ENCODE data around the gene NFIC. TPM values are rescaled to one million over a fixed set of nuclear protein-coding genes. Genes with fewer than 3 reads are reported as not detected.

Gene NFIC
- polyA plus RNA-seq, 2 of the 4 experiments (the other 2 are of a cell fraction) = 2.6 to 34.9 TPM

GRCh38 chr19:3466635-3467034, 100.3 kb downstream of the NFIC start:
- 92% methylated on average over 6 of the region's 9 CpGs for WGBS (ENCODE audit: missing lambda C conversion rate)
- no peak overlapping the region for H3K4me2 ChIP-seq

GRCh38 chr19:3467437-3468198, 101.2 kb downstream of the NFIC start:
- no peak overlapping the region for H3K27ac ChIP-seq
- ATAC-seq (no peak), DNase-seq (ENCODE audit: low read depth in 1 of 2, low spot score in 1 of 2) (no peak), FAIRE-seq (no peak)
- no peak overlapping the region for H3K4me3 ChIP-seq
- WGBS (ENCODE audit: missing lambda C conversion rate) = 86% methylated on average over 7 of the region's 10 CpGs
- TF ChIP-seq BHLHE40 (IDR thresholded peaks at IDR 0.05; ENCODE audit: low read depth, low read length) = no peak
- no peak for TF ChIP-seq NPAS2 (CRISPR knock-in tag; IDR thresholded peaks at IDR 0.05; ENCODE audit: borderline replicate concordance)
- no peak for TF ChIP-seq TFCP2L1 (CRISPR knock-in tag; IDR thresholded peaks at IDR 0.05)
- no peak for TF ChIP-seq EHMT2 (IDR thresholded peaks at IDR 0.05; ENCODE audit: low read depth)
- no peak for TF ChIP-seq USF2 (IDR thresholded peaks at IDR 0.05)
- TF ChIP-seq GATA3 (IDR thresholded peaks at IDR 0.05; ENCODE audit: borderline replicate concordance) = no peak
- TF ChIP-seq JUNB (IDR thresholded peaks at IDR 0.05) = no peak
- no peak for TF ChIP-seq SMC3 (IDR thresholded peaks at IDR 0.05)
- no peak for TF ChIP-seq CEBPB (IDR thresholded peaks at IDR 0.05)
- TF ChIP-seq ZNF302 (CRISPR knock-in tag; IDR thresholded peaks at IDR 0.05) = no peak
- no peak for TF ChIP-seq JUN (IDR thresholded peaks at IDR 0.05)
- no peak for TF ChIP-seq MAZ (IDR thresholded peaks at IDR 0.05; ENCODE audit: borderline replicate concordance, low read depth, low read length)
- TF ChIP-seq MYC (IDR thresholded peaks at IDR 0.05; ENCODE audit: borderline replicate concordance, low read length) = no peak
- TF ChIP-seq EHF (CRISPR knock-in tag; IDR thresholded peaks at IDR 0.05) = no peak
- TF ChIP-seq CTCF (IDR thresholded peaks at IDR 0.05) = no peak
- no peak for TF ChIP-seq NR3C1 (IDR thresholded peaks at IDR 0.05)
- ChIA-PET CTCF (interaction anchor here (0.6 to 2.2 kb wide), 2 partner anchors 20 to 29 kb away, joined by 3 to 9 read pairs; no protein-coding TSS in a partner anchor), POLR2A (no interaction called here)
- H3K9me3 ChIP-seq = peaks cover 10% of the 10 kb centered on the region; the same call in 1 of the 3 replicates
- H3K4me2 ChIP-seq = no peak overlapping the region
- peaks cover 22% of the 10 kb centered on the region for H3K4me1 ChIP-seq

More at GRCh38 chr19:3466635-3467034, 100.3 kb downstream of the NFIC start:
- FAIRE-seq = no peak
- ATAC-seq = no peak
- ChIA-PET CTCF (interaction anchor here (0.6 to 0.9 kb wide), 2 partner anchors 46 to 504 kb away, joined by 3 read pairs; no protein-coding TSS in a partner anchor), POLR2A (interaction anchor here (0.6 kb wide), 2 partner anchors 130 to 145 kb away, joined by 3 to 4 read pairs; no protein-coding TSS in a partner anchor)
- TF ChIP-seq CTCF (IDR thresholded peaks at IDR 0.05) (no peak), ESRRA (IDR thresholded peaks at IDR 0.05; ENCODE audit: borderline replicate concordance, low read length) (no peak), BHLHE40 (IDR thresholded peaks at IDR 0.05; ENCODE audit: low read depth, low read length) (no peak), ATOH8 (CRISPR knock-in tag; IDR thresholded peaks at IDR 0.05; ENCODE audit: low read depth) (no peak), GATA3 (IDR thresholded peaks at IDR 0.05; ENCODE audit: borderline replicate concordance) (no peak), FOXS1 (CRISPR knock-in tag; IDR thresholded peaks at IDR 0.05) (no peak), SREBF2 (IDR thresholded peaks at IDR 0.05) (no peak), ZC3H11A (IDR thresholded peaks at IDR 0.05) (no peak), TFCP2L1 (CRISPR knock-in tag; IDR thresholded peaks at IDR 0.05) (no peak)
- Histone ChIP-seq H3K9me3 (peaks cover 10% of the 10 kb centered on the region; the same call in 1 of the 3 replicates), H3K4me3 (no peak overlapping the region), H3K27ac (peak overlapping the region in 1 of 2 experiments; percentile 65; a peak in 1 of 6 replicates), H3K4me1 (peaks cover 17% of the 10 kb centered on the region)
- DNase-seq (ENCODE audit: low read depth in 1 of 2, low spot score in 1 of 2) = no peak

Measured in A549 (cell line).